Glutamatergic neuron (in vitro differentiated cells): Measurements from ENCODE around the gene SYTL2. TPM values are rescaled to one million over a fixed set of nuclear protein-coding genes. Genes with fewer than 3 reads are reported as not detected.
A peak's percentile ranks its signal among the peaks of the same experiment; 100 is the strongest.

Experiments used
- DNase-seq: peaks from one replicate; pipeline ENCODE4 v3.0.0; 2022
- H3K27ac Mint-ChIP-seq: one replicate; pipeline ENCODE4 v1.8.0; 2020; ENCODE audit warnings: mild to moderate bottlenecking, mixed read lengths, inconsistent platforms; ENCODE audit not compliant: unreplicated experiment
- H3K27me3 Mint-ChIP-seq: one replicate; pipeline ENCODE4 v1.8.0; 2020; ENCODE audit warnings: mild to moderate bottlenecking, moderate library complexity, mixed read lengths, inconsistent platforms; ENCODE audit not compliant: unreplicated experiment
- H3K36me3 Mint-ChIP-seq: one replicate; pipeline ENCODE4 v1.8.0; 2020; ENCODE audit warnings: mild to moderate bottlenecking, mixed read lengths, inconsistent platforms; ENCODE audit not compliant: unreplicated experiment
- H3K4me1 Mint-ChIP-seq: one replicate; pipeline ENCODE4 v1.8.0; 2020; ENCODE audit warnings: mild to moderate bottlenecking, low read depth, mixed read lengths, inconsistent platforms; ENCODE audit not compliant: unreplicated experiment
- H3K4me3 Mint-ChIP-seq: one replicate; pipeline ENCODE4 v1.8.0; 2020; ENCODE audit warnings: mild to moderate bottlenecking, mixed read lengths, inconsistent platforms; ENCODE audit not compliant: unreplicated experiment
- H3K9me3 Mint-ChIP-seq: one replicate; pipeline ENCODE4 v1.8.0; 2020; ENCODE audit warnings: mild to moderate bottlenecking, moderate library complexity, mixed read lengths, inconsistent platforms; ENCODE audit not compliant: unreplicated experiment
- CTCF ChIP-seq: fragments of 200-600 bp; sonication (generic); IDR thresholded peaks from one replicate; pipeline ENCODE4 v1.5.0; 2021; ENCODE audit not compliant: partially characterized antibody, unreplicated experiment
- total RNA-seq: library from RNA; stranded (reverse); fragmentation: NEBNext Ultra II Directional; extraction: Animal tissue kit (Norgen Biotek cat#: 25700); gene quantifications from one replicate; pipeline ENCODE4 v1.2.1, GENCODE V29; 2021; ENCODE audit not compliant: unreplicated experiment

Gene SYTL2
- total RNA-seq, 1 donor from 2014 or later, result 4.0 TPM

DNA sequence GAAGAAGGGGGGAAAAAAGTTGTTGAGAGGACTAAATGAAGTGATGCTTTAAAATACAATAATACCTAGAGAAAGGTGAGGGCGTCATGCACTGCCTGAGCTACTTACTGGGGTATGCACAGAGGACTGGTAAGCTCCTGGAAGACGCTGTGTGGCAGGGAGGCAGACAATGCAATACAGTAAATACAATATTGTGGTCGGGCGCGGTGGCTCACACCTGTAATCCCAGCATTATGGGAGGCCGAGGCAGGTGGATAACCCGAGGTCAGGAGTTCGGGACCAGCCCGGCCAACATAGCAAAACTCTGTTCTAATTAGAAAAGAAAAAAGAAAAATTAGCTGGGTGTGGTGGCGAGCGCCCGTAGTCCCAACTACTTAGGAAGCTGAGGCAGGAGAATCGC lies 683 bp upstream of the SYTL2 start:
- Mint-ChIP-seq H3K27me3 (peaks cover 11% of the 10 kb centered on the region), H3K27ac (no peak overlapping the region), H3K4me3 (peak overlapping the region; percentile 89), H3K36me3 (no peaks in the 10 kb centered on the region), H3K4me1 (peaks cover 2% of the 10 kb centered on the region), H3K9me3 (no peaks in the 10 kb centered on the region)
- DNase-seq, result no peak
- no peak for TF ChIP-seq CTCF

GRCh38 chr11:85810521-85810870 lies 445 bp downstream of the SYTL2 start:
- H3K4me1 Mint-ChIP-seq, result peaks cover 2% of the 10 kb centered on the region
- no peak for TF ChIP-seq CTCF
- peaks cover 11% of the 10 kb centered on the region for H3K27me3 Mint-ChIP-seq
- peak overlapping the region; percentile 82 for H3K4me3 Mint-ChIP-seq
- no peak for DNase-seq
- no peaks in the 10 kb centered on the region for H3K36me3 Mint-ChIP-seq
- no peak overlapping the region for H3K27ac Mint-ChIP-seq
- no peaks in the 10 kb centered on the region for H3K9me3 Mint-ChIP-seq

- TF ChIP-seq CTCF, result no peak
- H3K9me3 Mint-ChIP-seq, result no peaks in the 10 kb centered on the region
- H3K4me1 Mint-ChIP-seq, result peaks cover 2% of the 10 kb centered on the region
- H3K36me3 Mint-ChIP-seq, result no peaks in the 10 kb centered on the region
- peak overlapping the region; percentile 82 for H3K4me3 Mint-ChIP-seq
- peak; percentile 43 for DNase-seq
- peaks cover 11% of the 10 kb centered on the region for H3K27me3 Mint-ChIP-seq
- H3K27ac Mint-ChIP-seq, result no peak overlapping the region
These were observed 1.1 kb downstream of the SYTL2 start for GRCh38 chr11:85809863-85810262.

GRCh38 chr11:85809191-85809590 lies 1.8 kb downstream of the SYTL2 start:
- DNase-seq, result no peak
- H3K27me3 Mint-ChIP-seq, result peaks cover 11% of the 10 kb centered on the region
- no peaks in the 10 kb centered on the region for H3K9me3 Mint-ChIP-seq
- no peak overlapping the region for H3K4me3 Mint-ChIP-seq
- no peak overlapping the region for H3K27ac Mint-ChIP-seq
- TF ChIP-seq CTCF, result no peak
- peaks cover 2% of the 10 kb centered on the region for H3K4me1 Mint-ChIP-seq
- H3K36me3 Mint-ChIP-seq, result no peaks in the 10 kb centered on the region

DNA sequence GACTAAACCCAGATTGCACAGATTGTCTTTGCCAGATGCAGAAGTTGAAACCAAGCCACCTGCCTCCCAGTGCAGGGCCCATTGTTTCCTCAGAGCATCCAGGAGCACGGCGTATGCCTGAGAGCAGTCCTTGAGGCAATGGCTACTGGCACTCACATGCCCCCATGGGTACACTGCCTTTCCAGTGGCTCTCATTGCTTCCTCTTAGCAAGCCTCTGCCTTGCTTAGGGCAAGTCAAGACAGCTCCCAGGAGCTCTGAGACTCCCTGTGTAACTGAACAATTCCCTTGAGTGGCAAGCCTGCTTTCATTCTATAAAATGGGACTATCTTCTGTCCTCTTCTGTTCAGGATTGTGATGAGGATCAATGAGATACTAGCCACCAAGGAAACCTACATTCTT lies 4.1 kb downstream of the SYTL2 start:
- no peak for TF ChIP-seq CTCF
- H3K4me1 Mint-ChIP-seq, result peaks cover 2% of the 10 kb centered on the region
- H3K27ac Mint-ChIP-seq, result no peak overlapping the region
- no peak overlapping the region for H3K4me3 Mint-ChIP-seq
- no peak for DNase-seq
- no peaks in the 10 kb centered on the region for H3K36me3 Mint-ChIP-seq
- H3K27me3 Mint-ChIP-seq, result peaks cover 8% of the 10 kb centered on the region
- H3K9me3 Mint-ChIP-seq, result no peaks in the 10 kb centered on the region
